Mesenteric fat pad (tissue), 1 donor: ENCODE data around the gene INPP5J. TPM values are rescaled to one million over a fixed set of nuclear protein-coding genes. Genes with fewer than 3 reads are reported as not detected.
"Not testable (repeated sequence)": the region's sequence is repeated elsewhere in the genome, so short reads cannot be mapped to it uniquely, and the experiment has no call there.

ENCODE experiments used
- DNase-seq: peaks from one replicate; pipeline ENCODE4 v3.0.0-alpha.2; 2020; ENCODE audit warnings: low spot score
- total RNA-seq: library from RNA; stranded (reverse); fragmentation: NEBNext Ultra II Directional; extraction: Animal tissue kit (Norgen Biotek cat#: 25700); gene quantifications from one replicate; pipeline ENCODE4 v1.2.1, GENCODE V29; 2021
- donor health status: DM: yes; HTN: yes; CAD: no.

INPP5J gene
- total RNA-seq, 1 donor from 2014 or later = 0.19 TPM

GRCh38 chr22:31100762-31101525, 21.8 kb upstream of the INPP5J start:
- no peak for DNase-seq

- no peak for DNase-seq
Observed at GRCh38 chr22:31102441-31103081, 20.2 kb upstream of the INPP5J start.

GRCh38 chr22:31103111-31103510, 19.7 kb upstream of the INPP5J start:
- DNase-seq = no peak

- DNase-seq = no peak
Observed at GRCh38 chr22:31103899-31104694, 18.7 kb upstream of the INPP5J start.

- no peak for DNase-seq
Observed at GRCh38 chr22:31104869-31105268, 17.9 kb upstream of the INPP5J start.

GRCh38 chr22:31105282-31105929, 17.4 kb upstream of the INPP5J start:
- DNase-seq = no peak

- no peak for DNase-seq
Observed at GRCh38 chr22:31106001-31106571, 16.7 kb upstream of the INPP5J start.

GRCh38 chr22:31106731-31107177, 16.0 kb upstream of the INPP5J start:
- DNase-seq = no peak

- peak; percentile 97 for DNase-seq
Observed at GRCh38 chr22:31107178-31107893, 15.4 kb upstream of the INPP5J start, which contains the start of gene SELENOM. TSS of gene SELENOM (minus strand) at chr22:31107568. CDS start at chr22:31107505, 63 bp downstream.

GRCh38 chr22:31107894-31108218, 14.9 kb upstream of the INPP5J start:
- no peak for DNase-seq

GRCh38 chr22:31112547-31113091, 10.1 kb upstream of the INPP5J start:
- DNase-seq = not testable (repeated sequence)

GRCh38 chr22:31118046-31118820, 4.5 kb upstream of the INPP5J start:
- no peak for DNase-seq

- DNase-seq = no peak
Observed at GRCh38 chr22:31119026-31119717, 3.6 kb upstream of the INPP5J start.

- no peak for DNase-seq
Observed at GRCh38 chr22:31120230-31120629, 2.5 kb upstream of the INPP5J start.

GRCh38 chr22:31120642-31121041, 2.1 kb upstream of the INPP5J start:
- no peak for DNase-seq

- no peak for DNase-seq
Observed at GRCh38 chr22:31121403-31121802, 1.4 kb upstream of the INPP5J start.

GRCh38 chr22:31122196-31122531, 602 bp upstream of the INPP5J start:
- no peak for DNase-seq

- DNase-seq = no peak
Observed at GRCh38 chr22:31123292-31123602, 481 bp downstream of the INPP5J start.

- no peak for DNase-seq
Observed at GRCh38 chr22:31124290-31124689, 1.5 kb downstream of the INPP5J start.
